ENCODE results near the gene GNAQ. TPM values are rescaled to one million over a fixed set of nuclear protein-coding genes. Genes with fewer than 3 reads are reported as not detected.
A peak's percentile ranks its signal among the peaks of the same experiment; 100 is the strongest.

GNAQ gene
- total and polyA plus RNA-seq, 12 donors, result 5.4 to 19.8 (median 13.2) TPM

DNA sequence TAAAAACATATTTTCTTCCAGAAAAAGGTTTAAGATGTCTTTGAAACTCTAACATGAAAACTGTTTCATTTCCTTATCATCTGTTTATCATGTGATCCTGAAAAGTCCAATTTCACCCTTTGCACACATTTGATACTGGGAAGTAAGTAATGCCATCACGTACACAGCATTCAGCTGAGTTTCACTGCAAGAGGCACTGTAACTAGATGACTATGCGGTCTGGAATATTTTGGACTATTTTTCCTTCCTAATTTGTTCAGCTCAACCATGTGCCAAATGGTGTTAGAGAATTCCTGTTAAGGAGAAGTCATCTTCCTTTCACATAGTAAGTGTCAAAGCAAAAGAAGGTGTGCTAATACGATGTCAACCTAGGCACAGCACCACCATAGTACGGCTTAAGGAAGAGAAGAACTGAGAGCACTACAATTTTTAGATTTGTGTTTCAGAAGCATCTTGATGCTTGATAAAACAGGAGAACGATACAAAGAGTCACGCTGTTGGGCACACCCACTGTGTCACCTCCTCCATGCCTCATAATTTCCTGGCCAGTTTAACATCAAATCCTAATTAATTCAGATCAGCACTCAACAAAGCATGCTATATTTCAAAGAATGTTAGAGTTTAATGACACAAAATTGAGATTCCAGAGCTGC lies 77.5 kb downstream of the GNAQ start:
- no peak for DNase-seq
- H3K27me3 ChIP-seq, result no peaks in the 10 kb centered on the region
- intact Hi-C loops (cut with DNase I), result loop anchor here in 2 of 10 donors (5.0 to 10.0 kb wide), 2 partner anchors 49 to 52 kb away; no protein-coding TSS in a partner anchor
- H3K36me3 ChIP-seq, result no peaks in the 10 kb centered on the region
- H3K9me3 ChIP-seq, result no peaks in the 10 kb centered on the region
- no peak for TF ChIP-seq CTCF (IDR thresholded peaks at IDR 0.05)
- ATAC-seq, result peak in 5 of 8 donors; percentile 8 to 51 (median 50)
- peaks cover 2 to 91% (median 59%) of the 10 kb centered on the region in 9 donors for H3K4me1 ChIP-seq
- H3K27ac ChIP-seq, result peak overlapping the region in 4 of 10 donors; percentile 30 to 68 (median 54)
- 70 to 76% methylated on average over 6 of the region's 6 CpGs for WGBS, 2 donors
- no peak overlapping the region for H3K4me3 ChIP-seq

DNA sequence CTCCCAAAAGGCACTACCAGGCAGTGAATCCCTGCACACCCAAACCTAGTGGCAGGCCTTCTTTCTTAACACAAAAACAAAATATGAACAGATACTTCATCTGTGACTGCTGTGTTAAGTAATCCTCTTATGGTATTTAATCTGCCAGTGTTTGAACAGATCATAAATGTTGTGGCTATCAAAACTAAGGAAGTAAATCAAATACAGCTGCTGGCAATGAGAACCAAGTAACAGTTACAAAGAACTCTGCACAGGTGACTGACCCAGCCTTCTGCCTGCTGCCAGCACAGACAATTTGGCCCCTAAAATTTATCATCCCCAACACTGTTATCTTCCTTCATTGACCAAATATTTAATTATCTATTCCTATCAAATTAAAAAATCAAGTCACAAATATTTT lies 78.0 kb downstream of the GNAQ start:
- Histone ChIP-seq H3K9me3 (no peaks in the 10 kb centered on the region), H3K27me3 (no peaks in the 10 kb centered on the region), H3K27ac (peak overlapping the region in 4 of 10 donors; percentile 30 to 68 (median 54)), H3K4me1 (peaks cover 2 to 95% (median 62%) of the 10 kb centered on the region in 9 donors), H3K4me3 (no peak overlapping the region), H3K36me3 (no peaks in the 10 kb centered on the region)
- DNase-seq (no peak), ATAC-seq (peak in 1 of 8 donors; percentile 29)
- no peak for TF ChIP-seq CTCF (IDR thresholded peaks at IDR 0.05)
- intact Hi-C loops (cut with DNase I), result loop anchor here in 2 of 10 donors (5.0 to 10.0 kb wide), 2 partner anchors 49 to 51 kb away; no protein-coding TSS in a partner anchor

DNA sequence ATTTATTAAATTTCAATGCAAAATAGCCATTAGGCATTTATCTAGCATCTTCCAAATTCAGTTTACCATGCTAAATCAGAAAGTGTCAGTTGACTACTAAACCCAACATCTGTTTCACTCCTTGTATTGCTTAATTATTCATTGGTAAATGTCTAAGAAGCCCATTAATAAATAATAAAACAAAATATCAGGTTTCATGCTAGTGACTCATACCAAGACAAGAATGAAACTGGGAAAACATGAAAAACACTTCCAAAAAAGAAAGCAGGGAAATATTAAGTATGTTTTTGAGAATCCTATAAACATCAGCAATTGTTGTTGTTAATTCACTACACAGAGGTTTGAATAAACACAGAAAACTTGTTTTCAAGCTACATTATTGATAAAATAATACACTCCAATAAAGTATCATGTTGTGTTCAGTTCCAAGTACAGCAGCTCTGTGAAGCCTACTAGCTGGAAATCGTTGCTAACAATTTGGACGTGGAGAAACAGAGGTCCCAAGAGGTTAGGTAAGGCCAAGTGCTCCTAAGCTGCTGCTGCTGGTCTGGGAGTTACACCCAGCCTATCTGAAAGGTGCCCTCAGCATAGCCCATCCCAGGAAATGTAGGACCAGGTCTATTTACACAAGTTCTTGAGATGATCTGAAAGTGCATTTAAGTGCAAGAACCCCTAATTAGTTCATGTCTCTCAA lies 78.8 kb downstream of the GNAQ start:
- peak overlapping the region in 5 of 10 donors; percentile 2 to 68 (median 30) for H3K27ac ChIP-seq
- 23 to 38% methylated on average over 2 of the region's 2 CpGs for WGBS, 2 donors
- peak in 1 of 2 donors; percentile 21 for DNase-seq
- H3K36me3 ChIP-seq, result no peaks in the 10 kb centered on the region
- H3K4me3 ChIP-seq, result peak overlapping the region in 1 of 10 donors; percentile 1
- TF ChIP-seq CTCF (IDR thresholded peaks at IDR 0.05), result no peak
- peaks cover 2 to 89% (median 55%) of the 10 kb centered on the region in 9 donors for H3K4me1 ChIP-seq
- peak in 7 of 8 donors; percentile 46 to 80 (median 65) for ATAC-seq
- no peaks in the 10 kb centered on the region for H3K9me3 ChIP-seq
- intact Hi-C loops (cut with DNase I), result loop anchor here in 2 of 10 donors (5.0 to 10.0 kb wide), 2 partner anchors 48 to 50 kb away; no protein-coding TSS in a partner anchor
- no peaks in the 10 kb centered on the region for H3K27me3 ChIP-seq

DNA sequence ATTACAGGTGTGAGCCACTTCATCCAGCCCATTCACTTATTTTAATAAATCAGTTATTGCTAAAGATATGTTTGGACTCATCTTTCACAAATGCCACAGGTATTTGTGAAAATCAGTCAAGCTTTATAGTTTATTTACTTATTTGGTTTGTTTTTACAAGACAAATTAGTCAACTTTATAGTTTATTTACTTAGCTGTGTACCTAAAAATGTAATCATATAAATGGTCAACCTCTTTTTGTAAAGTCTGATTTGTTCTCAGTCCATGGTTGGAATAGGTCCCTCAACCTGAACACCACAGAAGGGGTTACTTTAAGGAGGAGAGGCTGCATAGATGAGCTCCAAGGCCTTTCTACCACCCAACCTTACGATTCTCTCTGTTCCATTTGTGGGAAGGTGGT lies 80.2 kb downstream of the GNAQ start:
- H3K4me1 ChIP-seq, result peaks cover 2 to 91% (median 66%) of the 10 kb centered on the region in 9 donors
- no peak overlapping the region for H3K4me3 ChIP-seq
- DNase-seq, result no peak
- WGBS, 2 donors, result 97 to 100% methylated on average over 1 of the region's 1 CpG
- H3K36me3 ChIP-seq, result no peaks in the 10 kb centered on the region
- peak overlapping the region in 4 of 10 donors; percentile 1 to 68 (median 24) for H3K27ac ChIP-seq
- intact Hi-C loops (cut with DNase I), result loop anchor here in 2 of 10 donors (5.0 to 10.0 kb wide), 2 partner anchors 47 to 49 kb away; no protein-coding TSS in a partner anchor
- no peak for TF ChIP-seq CTCF (IDR thresholded peaks at IDR 0.05)
- no peaks in the 10 kb centered on the region for H3K27me3 ChIP-seq
- no peaks in the 10 kb centered on the region for H3K9me3 ChIP-seq
- no peak for ATAC-seq
